GM23338 (cell line): ENCODE results near the gene UBE2R2. TPM values are rescaled to one million over a fixed set of nuclear protein-coding genes. Genes with fewer than 3 reads are reported as not detected.

Experiments
- ATAC-seq: fragments of 200-7000 bp; cut with Tn5 transposase; 3 replicates; pipeline ENCODE4 v1.9.1; 2020
- DNase-seq: peaks from one replicate; pipeline ENCODE4 v3.0.0-alpha.2; 2015; ENCODE audit warnings: low spot score
- H2AFZ ChIP-seq: fragments of 200-600 bp; sonication (generic); 2 replicates; pipeline ENCODE4 v1.8.0; 2016; ENCODE audit warnings: antibody characterized with exemption, mild to moderate bottlenecking, moderate library complexity
- H3F3A ChIP-seq: fragments of 200-600 bp; sonication (generic); replicated peaks from 2 replicates; pipeline ENCODE4 v1.8.0; 2017; ENCODE audit warnings: antibody characterized with exemption, mixed run types, low read depth
- H3K27ac ChIP-seq: fragments of 200-600 bp; sonication (generic); 2 replicates; pipeline ENCODE4 v1.6.1; 2016; ENCODE audit warnings: low read depth
- H3K27me3 ChIP-seq: fragments of 200-600 bp; sonication (generic); 2 replicates; pipeline ENCODE4 v1.8.0; 2016; ENCODE audit warnings: mild to moderate bottlenecking, mixed run types, moderate library complexity; ENCODE audit not compliant: insufficient read depth
- H3K36me3 ChIP-seq: fragments of 200-600 bp; sonication (generic); 2 replicates; pipeline ENCODE4 v1.8.0; 2016; ENCODE audit warnings: mild to moderate bottlenecking; ENCODE audit not compliant: insufficient read depth
- H3K4me1 ChIP-seq: fragments of 200-600 bp; sonication (generic); 2 replicates; pipeline ENCODE4 v1.8.0; 2016; ENCODE audit warnings: mild to moderate bottlenecking, moderate library complexity; ENCODE audit not compliant: insufficient read depth
- H3K4me2 ChIP-seq: fragments of 200-600 bp; sonication (generic); 2 replicates; pipeline ENCODE4 v1.7.1; 2017; ENCODE audit warnings: mixed run types
- H3K4me3 ChIP-seq: fragments of 200-600 bp; sonication (generic); 2 replicates; pipeline ENCODE4 v1.6.1; 2016; ENCODE audit warnings: mixed run types
- H3K79me2 ChIP-seq: fragments of 200-600 bp; sonication (generic); replicated peaks from 2 replicates; pipeline ENCODE4 v1.8.0; 2017; ENCODE audit warnings: mild to moderate bottlenecking; ENCODE audit not compliant: insufficient read depth
- H3K9me2 ChIP-seq: fragments of 200-600 bp; sonication (generic); 2 replicates; pipeline ENCODE4 v1.8.0; 2017; ENCODE audit not compliant: insufficient read depth
- H4K20me1 ChIP-seq: fragments of 200-600 bp; sonication (generic); replicated peaks from 2 replicates; pipeline ENCODE4 v1.8.0; 2017; ENCODE audit warnings: mild to moderate bottlenecking; ENCODE audit not compliant: insufficient read depth
- H3K27ac Mint-ChIP-seq: 2 replicates; pipeline ENCODE4 v1.8.0; 2020; ENCODE audit warnings: inconsistent platforms, mild to moderate bottlenecking, moderate library complexity, mixed read lengths
- H3K27me3 Mint-ChIP-seq: 3 replicates; pipeline ENCODE4 v1.8.0; 2022; ENCODE audit warnings: low read depth, mild to moderate bottlenecking, moderate library complexity, mixed read lengths, inconsistent platforms; ENCODE audit not compliant: insufficient read depth, poor library complexity
- H3K36me3 Mint-ChIP-seq: 3 replicates; pipeline ENCODE4 v1.8.0; 2021; ENCODE audit warnings: low read depth, mild to moderate bottlenecking, inconsistent platforms, moderate library complexity, mixed read lengths
- H3K4me1 Mint-ChIP-seq: 3 replicates; pipeline ENCODE4 v1.8.0; 2020; ENCODE audit warnings: mild to moderate bottlenecking, inconsistent platforms, mixed read lengths
- H3K4me3 Mint-ChIP-seq: 3 replicates; pipeline ENCODE4 v1.8.0; 2021; ENCODE audit warnings: moderate library complexity, mild to moderate bottlenecking, inconsistent platforms, mixed read lengths
- H3K9me3 Mint-ChIP-seq: 3 replicates; pipeline ENCODE4 v1.8.0; 2020; ENCODE audit warnings: moderate library complexity, mild to moderate bottlenecking, inconsistent platforms, mixed read lengths
- CREB1 ChIP-seq: fragments of 250-450 bp; sonication (Bioruptor Pico); IDR thresholded peaks from 2 replicates; pipeline ENCODE4 v1.5.0; 2020; ENCODE audit warnings: low read depth, mild to moderate bottlenecking, moderate library complexity
- ETS1 ChIP-seq: IDR thresholded peaks from 2 replicates; pipeline ENCODE4 v1.6.1; 2016; ENCODE audit warnings: antibody characterized with exemption
- EZH2 ChIP-seq: fragments of 200-600 bp; sonication (generic); IDR thresholded peaks from one replicate; pipeline ENCODE4 v1.8.0; 2017; ENCODE audit warnings: antibody characterized with exemption, mild to moderate bottlenecking, low read depth; ENCODE audit not compliant: unreplicated experiment
- EZH2phosphoT487 ChIP-seq: fragments of 200-600 bp; sonication (generic); IDR thresholded peaks from one replicate; pipeline ENCODE4 v1.8.1; 2018; ENCODE audit warnings: antibody characterized with exemption; ENCODE audit not compliant: unreplicated experiment
- JUNB ChIP-seq: IDR thresholded peaks from one replicate; pipeline ENCODE4 v1.6.1; 2016; ENCODE audit warnings: antibody characterized with exemption; ENCODE audit not compliant: unreplicated experiment
- NANOG ChIP-seq: IDR thresholded peaks from 2 replicates; pipeline ENCODE4 v1.6.1; 2016; ENCODE audit warnings: antibody characterized with exemption, borderline replicate concordance
- POLR2AphosphoS5 ChIP-seq: IDR thresholded peaks from 2 replicates; pipeline ENCODE4 v1.6.1; 2016; ENCODE audit warnings: antibody characterized with exemption, low read depth
- REST ChIP-seq: IDR thresholded peaks from one replicate; pipeline ENCODE4 v1.6.1; 2018; ENCODE audit warnings: antibody characterized with exemption; ENCODE audit not compliant: unreplicated experiment
- STAT1 ChIP-seq: IDR thresholded peaks from one replicate; pipeline ENCODE4 v1.6.1; 2016; ENCODE audit warnings: antibody characterized with exemption; ENCODE audit not compliant: unreplicated experiment
- ZNF114 ChIP-seq: fragments of 250-450 bp; sonication (Bioruptor Pico); IDR thresholded peaks from 2 replicates; pipeline ENCODE4 v1.5.0; 2020; ENCODE audit warnings: mild to moderate bottlenecking, moderate library complexity
- ZNF331 ChIP-seq: fragments of 250-450 bp; sonication (Bioruptor Pico); IDR thresholded peaks from 2 replicates; pipeline ENCODE4 v1.5.0; 2020; ENCODE audit warnings: low read depth, mild to moderate bottlenecking, moderate library complexity
- polyA plus RNA-seq: library from polyadenylated mRNA; unstranded; fragments of >200 nt; fragmentation: Nextera tagmentation; extraction: Ambion mirVana; gene quantifications from 2 replicates; pipeline ENCODE4 v1.2.1, GENCODE V29; 2016
- total RNA-seq: library from RNA; depleted of rRNA; stranded (reverse); fragments of >200 nt; shearing (Covaris generic); gene quantifications from 2 replicates; pipeline ENCODE4 v1.2.3, GENCODE V29; 2014
- TF ChIP-seq, protein P1 (sequence below), 2 experiments: fragments of 200-600 bp in 1 of 2; sonication (generic) in 1 of 2; conservative IDR thresholded peaks; 2 replicates each; pipeline versions ENCODE4 v1.5.1 to v1.6.1; 2016 to 2017; ENCODE audit warnings: antibody characterized with exemption in 2 of 2, low read depth in 2 of 2, mild to moderate bottlenecking in 2 of 2, moderate library complexity in 1 of 2
- TF ChIP-seq, protein P2 (sequence below): fragments of 250-450 bp; sonication (Bioruptor Pico); IDR thresholded peaks from 2 replicates; pipeline ENCODE4 v1.5.0; 2020; ENCODE audit warnings: mild to moderate bottlenecking, moderate library complexity

UBE2R2 gene
- total and polyA plus RNA-seq, 2 experiments from 2014 or later: 23.4 to 32.5 TPM

- no peaks in the 10 kb centered on the region for H3K9me2 ChIP-seq
- no peaks in the 10 kb centered on the region for H3F3A ChIP-seq
- H3K4me1 ChIP-seq: peaks cover 13% of the 10 kb centered on the region
- H3K79me2 ChIP-seq: peaks cover 100% of the 10 kb centered on the region
- Mint-ChIP-seq H3K4me1 (peaks cover 28% of the 10 kb centered on the region), H3K4me3 (no peak overlapping the region), H3K36me3 (peaks cover 2% of the 10 kb centered on the region; the same call in 2 of the 3 replicates), H3K9me3 (no peaks in the 10 kb centered on the region), H3K27me3 (peaks cover 2% of the 10 kb centered on the region), H3K27ac (peak overlapping the region; percentile 36; the same call in 1 of the 2 replicates)
- no peak overlapping the region for H3K27ac ChIP-seq
- ATAC-seq (no peak), DNase-seq (no peak)
- H3K36me3 ChIP-seq: no peaks in the 10 kb centered on the region
- no peak for TF ChIP-seq NANOG
- TF ChIP-seq, protein P1, sequence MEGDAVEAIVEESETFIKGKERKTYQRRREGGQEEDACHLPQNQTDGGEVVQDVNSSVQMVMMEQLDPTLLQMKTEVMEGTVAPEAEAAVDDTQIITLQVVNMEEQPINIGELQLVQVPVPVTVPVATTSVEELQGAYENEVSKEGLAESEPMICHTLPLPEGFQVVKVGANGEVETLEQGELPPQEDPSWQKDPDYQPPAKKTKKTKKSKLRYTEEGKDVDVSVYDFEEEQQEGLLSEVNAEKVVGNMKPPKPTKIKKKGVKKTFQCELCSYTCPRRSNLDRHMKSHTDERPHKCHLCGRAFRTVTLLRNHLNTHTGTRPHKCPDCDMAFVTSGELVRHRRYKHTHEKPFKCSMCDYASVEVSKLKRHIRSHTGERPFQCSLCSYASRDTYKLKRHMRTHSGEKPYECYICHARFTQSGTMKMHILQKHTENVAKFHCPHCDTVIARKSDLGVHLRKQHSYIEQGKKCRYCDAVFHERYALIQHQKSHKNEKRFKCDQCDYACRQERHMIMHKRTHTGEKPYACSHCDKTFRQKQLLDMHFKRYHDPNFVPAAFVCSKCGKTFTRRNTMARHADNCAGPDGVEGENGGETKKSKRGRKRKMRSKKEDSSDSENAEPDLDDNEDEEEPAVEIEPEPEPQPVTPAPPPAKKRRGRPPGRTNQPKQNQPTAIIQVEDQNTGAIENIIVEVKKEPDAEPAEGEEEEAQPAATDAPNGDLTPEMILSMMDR (conservative IDR thresholded peaks at IDR 0.05; ENCODE audit: low read depth in 2 of 2): no peak
- TF ChIP-seq, protein P2, sequence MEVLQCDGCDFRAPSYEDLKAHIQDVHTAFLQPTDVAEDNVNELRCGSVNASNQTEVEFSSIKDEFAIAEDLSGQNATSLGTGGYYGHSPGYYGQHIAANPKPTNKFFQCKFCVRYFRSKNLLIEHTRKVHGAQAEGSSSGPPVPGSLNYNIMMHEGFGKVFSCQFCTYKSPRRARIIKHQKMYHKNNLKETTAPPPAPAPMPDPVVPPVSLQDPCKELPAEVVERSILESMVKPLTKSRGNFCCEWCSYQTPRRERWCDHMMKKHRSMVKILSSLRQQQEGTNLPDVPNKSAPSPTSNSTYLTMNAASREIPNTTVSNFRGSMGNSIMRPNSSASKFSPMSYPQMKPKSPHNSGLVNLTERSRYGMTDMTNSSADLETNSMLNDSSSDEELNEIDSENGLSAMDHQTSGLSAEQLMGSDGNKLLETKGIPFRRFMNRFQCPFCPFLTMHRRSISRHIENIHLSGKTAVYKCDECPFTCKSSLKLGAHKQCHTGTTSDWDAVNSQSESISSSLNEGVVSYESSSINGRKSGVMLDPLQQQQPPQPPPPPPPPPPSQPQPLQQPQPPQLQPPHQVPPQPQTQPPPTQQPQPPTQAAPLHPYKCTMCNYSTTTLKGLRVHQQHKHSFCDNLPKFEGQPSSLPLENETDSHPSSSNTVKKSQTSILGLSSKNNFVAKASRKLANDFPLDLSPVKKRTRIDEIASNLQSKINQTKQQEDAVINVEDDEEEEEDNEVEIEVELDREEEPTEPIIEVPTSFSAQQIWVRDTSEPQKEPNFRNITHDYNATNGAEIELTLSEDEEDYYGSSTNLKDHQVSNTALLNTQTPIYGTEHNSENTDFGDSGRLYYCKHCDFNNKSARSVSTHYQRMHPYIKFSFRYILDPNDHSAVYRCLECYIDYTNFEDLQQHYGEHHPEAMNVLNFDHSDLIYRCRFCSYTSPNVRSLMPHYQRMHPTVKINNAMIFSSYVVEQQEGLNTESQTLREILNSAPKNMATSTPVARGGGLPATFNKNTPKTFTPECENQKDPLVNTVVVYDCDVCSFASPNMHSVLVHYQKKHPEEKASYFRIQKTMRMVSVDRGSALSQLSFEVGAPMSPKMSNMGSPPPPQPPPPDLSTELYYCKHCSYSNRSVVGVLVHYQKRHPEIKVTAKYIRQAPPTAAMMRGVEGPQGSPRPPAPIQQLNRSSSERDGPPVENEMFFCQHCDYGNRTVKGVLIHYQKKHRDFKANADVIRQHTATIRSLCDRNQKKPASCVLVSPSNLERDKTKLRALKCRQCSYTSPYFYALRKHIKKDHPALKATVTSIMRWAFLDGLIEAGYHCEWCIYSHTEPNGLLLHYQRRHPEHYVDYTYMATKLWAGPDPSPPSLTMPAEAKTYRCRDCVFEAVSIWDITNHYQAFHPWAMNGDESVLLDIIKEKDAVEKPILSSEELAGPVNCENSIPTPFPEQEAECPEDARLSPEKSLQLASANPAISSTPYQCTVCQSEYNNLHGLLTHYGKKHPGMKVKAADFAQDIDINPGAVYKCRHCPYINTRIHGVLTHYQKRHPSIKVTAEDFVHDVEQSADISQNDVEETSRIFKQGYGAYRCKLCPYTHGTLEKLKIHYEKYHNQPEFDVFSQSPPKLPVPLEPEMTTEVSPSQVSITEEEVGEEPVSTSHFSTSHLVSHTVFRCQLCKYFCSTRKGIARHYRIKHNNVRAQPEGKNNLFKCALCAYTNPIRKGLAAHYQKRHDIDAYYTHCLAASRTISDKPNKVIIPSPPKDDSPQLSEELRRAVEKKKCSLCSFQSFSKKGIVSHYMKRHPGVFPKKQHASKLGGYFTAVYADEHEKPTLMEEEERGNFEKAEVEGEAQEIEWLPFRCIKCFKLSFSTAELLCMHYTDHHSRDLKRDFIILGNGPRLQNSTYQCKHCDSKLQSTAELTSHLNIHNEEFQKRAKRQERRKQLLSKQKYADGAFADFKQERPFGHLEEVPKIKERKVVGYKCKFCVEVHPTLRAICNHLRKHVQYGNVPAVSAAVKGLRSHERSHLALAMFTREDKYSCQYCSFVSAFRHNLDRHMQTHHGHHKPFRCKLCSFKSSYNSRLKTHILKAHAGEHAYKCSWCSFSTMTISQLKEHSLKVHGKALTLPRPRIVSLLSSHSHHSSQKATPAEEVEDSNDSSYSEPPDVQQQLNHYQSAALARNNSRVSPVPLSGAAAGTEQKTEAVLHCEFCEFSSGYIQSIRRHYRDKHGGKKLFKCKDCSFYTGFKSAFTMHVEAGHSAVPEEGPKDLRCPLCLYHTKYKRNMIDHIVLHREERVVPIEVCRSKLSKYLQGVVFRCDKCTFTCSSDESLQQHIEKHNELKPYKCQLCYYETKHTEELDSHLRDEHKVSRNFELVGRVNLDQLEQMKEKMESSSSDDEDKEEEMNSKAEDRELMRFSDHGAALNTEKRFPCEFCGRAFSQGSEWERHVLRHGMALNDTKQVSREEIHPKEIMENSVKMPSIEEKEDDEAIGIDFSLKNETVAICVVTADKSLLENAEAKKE (CRISPR knock-in tag): no peak
- TF ChIP-seq ETS1: no peak
- TF ChIP-seq CREB1 (CRISPR knock-in tag): no peak
- no peak for TF ChIP-seq EZH2
- no peak for TF ChIP-seq ZNF114 (CRISPR knock-in tag)
- TF ChIP-seq STAT1: no peak
- no peak for TF ChIP-seq JUNB
- TF ChIP-seq ZNF331 (CRISPR knock-in tag): no peak
- TF ChIP-seq REST: no peak
- no peak for TF ChIP-seq EZH2phosphoT487
- TF ChIP-seq POLR2AphosphoS5: no peak
- H3K27me3 ChIP-seq: no peaks in the 10 kb centered on the region
- no peak overlapping the region for H2AFZ ChIP-seq
- H4K20me1 ChIP-seq: peaks cover 40% of the 10 kb centered on the region
- no peak overlapping the region for H3K4me3 ChIP-seq
- H3K4me2 ChIP-seq: no peak overlapping the region
Measured at GRCh38 chr9:33851301-33851700, 34.3 kb downstream of the UBE2R2 start.
